A673 (cell line): ENCODE data around the gene DPH1. TPM values are rescaled to one million over a fixed set of nuclear protein-coding genes. Genes with fewer than 3 reads are reported as not detected.

ENCODE experiments used
- BruUV-seq: library from RNA; stranded (reverse); fragments of 400-500 nt; replicated peaks from 2 replicates; lab custom pipeline; 2021; lab: Mats Ljungman, UMichigan
- CTCF ChIA-PET: fragments of 300-600 bp; sonication (Branson Sonifier 250); formaldehyde crosslinking; loops from one replicate; lab custom pipeline; 2022; ENCODE audit warnings: antibody characterized with exemption; lab: Charles Lee
- POLR2A ChIA-PET: fragments of 300-600 bp; sonication (Branson Sonifier 250); formaldehyde crosslinking; loops from one replicate; lab custom pipeline; 2022; ENCODE audit warnings: antibody characterized with exemption; ENCODE audit not compliant: low non-redundant PET; lab: Charles Lee
- DNase-seq: peaks from one replicate; pipeline ENCODE4 v3.0.0-alpha.2; 2015; ENCODE audit warnings: low spot score
- H3K27ac ChIP-seq: fragments of 200-600 bp; sonication (generic); 2 replicates; pipeline ENCODE4 v1.5.1; 2016; ENCODE audit warnings: mixed run types, low read depth, mild to moderate bottlenecking, mixed read lengths, antibody characterized with exemption, low read length; ENCODE audit not compliant: poor library complexity, severe bottlenecking
- H3K27me3 ChIP-seq: fragments of 200-600 bp; sonication (generic); replicated peaks from 2 replicates; pipeline ENCODE4 v1.6.1; 2017; ENCODE audit warnings: mixed run types, low read depth, mild to moderate bottlenecking, mixed read lengths, antibody characterized with exemption, low read length; ENCODE audit not compliant: insufficient read depth, poor library complexity
- H3K36me3 ChIP-seq: fragments of 200-600 bp; sonication (generic); 2 replicates; pipeline ENCODE4 v1.6.1; 2016; ENCODE audit warnings: mixed run types, mild to moderate bottlenecking, mixed read lengths, antibody characterized with exemption, low read length; ENCODE audit not compliant: insufficient read depth, poor library complexity, severe bottlenecking
- H3K4me1 ChIP-seq: fragments of 200-600 bp; sonication (generic); 2 replicates; pipeline ENCODE4 v1.6.1; 2017; ENCODE audit warnings: mixed run types, mild to moderate bottlenecking, mixed read lengths, antibody characterized with exemption, low read length; ENCODE audit not compliant: insufficient read depth, poor library complexity, severe bottlenecking
- H3K4me3 ChIP-seq: fragments of 200-600 bp; sonication (generic); 2 replicates; pipeline ENCODE4 v1.5.1; 2016; ENCODE audit warnings: low read depth, mixed run types, mild to moderate bottlenecking, mixed read lengths, low read length; ENCODE audit not compliant: poor library complexity, severe bottlenecking
- H3K9me3 ChIP-seq: fragments of 200-600 bp; sonication (generic); 2 replicates; pipeline ENCODE4 v1.6.1; 2016; ENCODE audit warnings: mixed run types, low read depth, mild to moderate bottlenecking, mixed read lengths, antibody characterized with exemption, low read length; ENCODE audit not compliant: poor library complexity, severe bottlenecking
- CTCF ChIP-seq: fragments of 300-800, 200-600 bp; sonication (generic); conservative IDR thresholded peaks from 2 replicates; pipeline ENCODE4 v1.5.1; 2017; ENCODE audit warnings: low read depth, mild to moderate bottlenecking, antibody characterized with exemption, low read length, moderate library complexity, mixed read lengths
- EZH2 ChIP-seq: fragments of 200-600 bp; sonication (generic); IDR thresholded peaks from 2 replicates; pipeline ENCODE4 v1.6.1; 2017; ENCODE audit warnings: borderline replicate concordance, low read depth, mild to moderate bottlenecking, mixed read lengths, antibody characterized with exemption, low read length; ENCODE audit not compliant: poor library complexity, severe bottlenecking
- intact Hi-C: fragments of 100-400 bp; cut with micrococcal nuclease; formaldehyde crosslinking; loops from one replicate; pipeline ENCODE4 v1.10.0; 2022; ENCODE audit not compliant: unreplicated experiment
- total RNA-seq: library from RNA; stranded (reverse); gene quantifications from 2 replicates; pipeline ENCODE4 v1.2.3, GENCODE V29; 2021

Gene DPH1
- total RNA-seq, 1 experiment from 2014 or later: 51.1 TPM

DNA sequence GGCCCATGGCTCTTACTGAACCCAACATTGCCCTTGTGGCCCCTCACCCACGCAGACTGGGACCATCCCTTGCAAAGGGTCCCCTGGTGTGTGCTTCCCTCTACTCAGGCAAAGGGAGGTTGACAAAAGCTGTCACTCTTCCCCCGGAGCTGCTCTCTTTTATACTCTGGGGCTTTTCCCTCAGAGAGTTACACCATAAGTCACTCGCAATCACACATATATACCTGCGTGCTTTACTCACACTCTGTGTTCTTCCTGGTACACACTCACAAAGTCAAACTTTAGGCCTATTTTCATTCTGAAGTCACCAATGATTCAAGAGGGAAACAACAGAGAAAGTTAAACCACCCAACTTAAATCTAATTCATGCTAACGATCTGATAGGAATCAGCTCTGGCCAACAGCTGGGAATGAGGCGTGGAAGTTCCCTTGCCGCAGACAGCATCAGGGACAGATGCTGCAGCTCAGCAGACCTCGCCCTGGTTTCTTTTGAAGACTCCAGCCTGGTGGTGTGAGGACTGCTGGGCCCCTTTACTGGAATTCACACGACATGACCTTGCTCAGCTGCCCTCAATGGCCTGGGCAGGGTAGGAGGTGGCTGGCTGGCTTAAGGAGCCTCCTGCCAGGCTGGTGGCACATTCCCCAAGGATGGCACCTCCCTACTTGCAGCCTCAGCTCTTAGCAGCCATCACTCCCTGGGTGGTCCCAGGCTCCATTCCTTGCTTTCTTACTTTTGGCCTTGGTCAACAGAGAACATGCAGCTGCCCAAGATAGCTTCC lies 52.2 kb downstream of the DPH1 start:
- BruUV-seq: no TSS peak
- no peaks in the 10 kb centered on the region for H3K9me3 ChIP-seq
- no peak overlapping the region for H3K4me3 ChIP-seq
- no peak for TF ChIP-seq CTCF
- no peak for TF ChIP-seq EZH2
- intact Hi-C loops: no loop called here
- CTCF ChIA-PET: no interaction called here
- H3K4me1 ChIP-seq: no peaks in the 10 kb centered on the region
- no peaks in the 10 kb centered on the region for H3K27me3 ChIP-seq
- no peak for DNase-seq
- POLR2A ChIA-PET: no interaction called here
- no peak overlapping the region for H3K27ac ChIP-seq
- H3K36me3 ChIP-seq: peaks cover 4% of the 10 kb centered on the region

DNA sequence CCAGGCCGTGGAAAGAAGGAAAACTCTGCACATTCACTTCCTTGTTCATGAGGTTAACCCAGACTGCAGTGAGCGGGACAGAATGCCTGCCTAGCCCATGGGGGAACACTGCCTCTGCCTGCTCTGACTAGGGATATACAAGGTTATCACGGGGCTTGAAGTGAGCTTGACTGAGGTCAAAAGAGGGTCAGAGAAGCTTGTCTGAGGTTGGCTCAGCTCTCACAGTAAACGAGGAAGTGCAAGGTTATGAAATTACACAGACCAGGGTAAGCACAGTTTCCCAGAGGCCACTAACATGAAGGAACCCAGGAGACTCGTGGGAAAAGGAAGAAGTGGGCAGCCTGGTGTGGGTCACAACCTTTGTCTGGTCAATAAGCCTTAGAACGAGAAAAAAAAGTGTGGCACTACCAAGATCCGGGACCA lies 53.7 kb downstream of the DPH1 start:
- no peak overlapping the region for H3K27ac ChIP-seq
- ChIA-PET POLR2A (no interaction called here), CTCF (no interaction called here)
- peaks cover 4% of the 10 kb centered on the region for H3K36me3 ChIP-seq
- no peaks in the 10 kb centered on the region for H3K4me1 ChIP-seq
- intact Hi-C loops: no loop called here
- DNase-seq: no peak
- H3K9me3 ChIP-seq: no peaks in the 10 kb centered on the region
- no peaks in the 10 kb centered on the region for H3K27me3 ChIP-seq
- TF ChIP-seq EZH2 (no peak), CTCF (no peak)
- no TSS peak for BruUV-seq
- H3K4me3 ChIP-seq: no peak overlapping the region

DNA sequence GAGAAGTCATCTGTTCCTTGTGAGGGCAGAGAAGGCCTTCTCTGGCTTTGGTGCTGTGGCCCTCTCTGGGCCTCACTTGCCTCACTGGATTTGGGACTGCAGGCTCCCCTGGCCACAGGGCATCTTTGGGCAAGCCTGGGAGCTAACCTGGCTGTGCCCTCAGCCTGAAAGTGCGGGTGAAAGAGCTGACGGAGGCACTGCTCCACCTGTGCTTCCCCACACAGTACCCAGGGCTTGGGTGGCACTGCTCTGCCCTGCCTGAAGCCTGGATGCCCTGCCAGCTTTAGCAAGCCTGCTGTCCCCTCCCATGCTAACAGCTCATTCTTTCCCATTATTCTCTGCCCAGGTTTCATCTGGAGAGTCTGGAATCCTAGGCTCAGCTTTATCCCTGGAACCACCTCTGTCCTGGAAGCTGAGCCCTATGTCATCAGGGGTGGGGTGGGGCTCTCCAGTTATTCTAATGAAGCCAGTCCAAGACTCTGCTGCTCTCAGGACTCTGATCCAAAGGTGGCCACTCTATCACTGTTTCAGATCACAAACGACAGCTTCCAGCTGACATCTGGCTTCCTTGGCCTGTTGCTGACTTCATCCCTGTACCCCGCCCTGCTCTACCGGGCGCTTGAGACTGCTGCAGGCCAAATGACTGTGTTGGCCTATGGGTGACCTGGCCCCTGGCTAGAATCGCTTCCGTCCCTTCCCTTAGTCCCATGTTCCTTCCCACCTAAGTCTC lies 54.2 kb downstream of the DPH1 start:
- DNase-seq: no peak
- CTCF ChIA-PET: no interaction called here
- intact Hi-C loops: no loop called here
- Histone ChIP-seq H3K9me3 (no peaks in the 10 kb centered on the region), H3K27ac (peak overlapping the region; percentile 54), H3K36me3 (peaks cover 4% of the 10 kb centered on the region), H3K4me3 (no peak overlapping the region), H3K4me1 (no peaks in the 10 kb centered on the region), H3K27me3 (no peaks in the 10 kb centered on the region)
- TF ChIP-seq CTCF (no peak), EZH2 (no peak)
- BruUV-seq: no TSS peak
- POLR2A ChIA-PET: no interaction called here
